Right atrium auricular region (tissue), 2 donors: ENCODE results near the gene CLN5. TPM values are rescaled to one million over a fixed set of nuclear protein-coding genes. Genes with fewer than 3 reads are reported as not detected.

ENCODE experiments used
- DNase-seq: peaks from one replicate; pipeline ENCODE4 v3.0.0-alpha.2; 2019; ENCODE audit warnings: low spot score
- H3K27ac ChIP-seq, 2 donors: fragments of 200-600 bp; sonication (generic); 1 replicate in 1 of 2; 2 replicates in 1 of 2; pipeline ENCODE4 v1.5.1; 2016 to 2019
- H3K27me3 ChIP-seq, 2 donors: fragments of 200-600 bp; sonication (generic); one replicate each; pipeline versions ENCODE4 v1.5.1 to v1.6.0; 2017 to 2019
- H3K36me3 ChIP-seq: fragments of 200-600 bp; sonication (generic); one replicate; pipeline ENCODE4 v1.5.1; 2016
- H3K4me1 ChIP-seq, 2 donors: fragments of 200-600 bp; sonication (generic); one replicate each; pipeline versions ENCODE4 v1.5.1 to v1.6.0; 2017 to 2019
- H3K4me3 ChIP-seq, 2 donors: fragments of 200-600 bp; sonication (generic); 1 replicate in 1 of 2; 2 replicates in 1 of 2; pipeline ENCODE4 v1.5.1; 2017 to 2019; ENCODE audit warnings: mild to moderate bottlenecking in 1 of 2, moderate library complexity in 1 of 2
- H3K9me3 ChIP-seq, 2 donors: fragments of 200-600 bp; sonication (generic); one replicate each; pipeline ENCODE4 v1.5.1; 2019
- total RNA-seq, 2 donors: library from RNA; depleted of rRNA; stranded (reverse); fragments of >200 nt; gene quantifications; one replicate each; pipeline ENCODE4 v1.1.0, GENCODE V29; 2016
- TF ChIP-seq, protein P1 (sequence below), 2 donors: fragments of 200-600 bp; sonication (generic); IDR thresholded peaks; one replicate each; pipeline ENCODE4 v1.5.1; 2019; ENCODE audit warnings: antibody characterized with exemption in 2 of 2

CLN5 gene
- total RNA-seq, 2 donors from 2014 or later = 15.8 to 18.4 TPM

DNA sequence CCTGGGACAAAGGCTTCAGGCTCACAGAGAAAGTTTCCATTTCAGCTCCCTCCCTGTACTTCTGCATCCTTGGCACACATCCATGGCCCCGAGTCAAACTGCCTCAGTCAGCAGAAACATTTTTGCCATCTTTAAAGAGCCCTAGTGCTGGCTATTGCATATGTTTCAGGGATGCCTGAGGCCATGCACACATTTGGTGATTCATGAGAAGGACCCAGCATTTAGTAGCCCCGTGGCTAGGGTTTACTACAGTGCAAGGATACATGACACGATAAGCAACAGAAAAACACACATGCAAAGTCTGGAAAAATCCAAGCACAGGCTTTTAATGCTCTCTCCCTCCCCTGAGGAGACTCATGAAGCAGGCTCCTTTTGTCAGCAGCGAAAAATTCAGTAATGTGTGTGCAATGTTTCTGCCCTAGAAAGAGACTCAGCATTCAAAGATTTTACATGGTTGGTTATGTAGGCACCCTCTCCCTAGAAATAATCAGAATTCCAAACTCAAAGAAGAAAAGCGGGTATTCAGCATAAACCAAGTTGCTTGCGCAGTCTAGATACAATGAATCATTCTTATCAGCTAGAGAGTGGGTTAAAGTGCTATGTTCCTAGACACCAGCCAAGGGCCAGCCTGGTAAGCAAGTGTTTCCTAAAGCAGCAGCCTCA is 26.0 kb upstream of the CLN5 start:
- Histone ChIP-seq H3K4me1 (peaks cover 0 to 10% of the 10 kb centered on the region in 2 donors), H3K4me3 (no peak overlapping the region), H3K36me3 (no peaks in the 10 kb centered on the region), H3K9me3 (no peaks in the 10 kb centered on the region), H3K27me3 (no peaks in the 10 kb centered on the region), H3K27ac (no peak overlapping the region)
- DNase-seq = peak; percentile 68
- TF ChIP-seq, protein P1, sequence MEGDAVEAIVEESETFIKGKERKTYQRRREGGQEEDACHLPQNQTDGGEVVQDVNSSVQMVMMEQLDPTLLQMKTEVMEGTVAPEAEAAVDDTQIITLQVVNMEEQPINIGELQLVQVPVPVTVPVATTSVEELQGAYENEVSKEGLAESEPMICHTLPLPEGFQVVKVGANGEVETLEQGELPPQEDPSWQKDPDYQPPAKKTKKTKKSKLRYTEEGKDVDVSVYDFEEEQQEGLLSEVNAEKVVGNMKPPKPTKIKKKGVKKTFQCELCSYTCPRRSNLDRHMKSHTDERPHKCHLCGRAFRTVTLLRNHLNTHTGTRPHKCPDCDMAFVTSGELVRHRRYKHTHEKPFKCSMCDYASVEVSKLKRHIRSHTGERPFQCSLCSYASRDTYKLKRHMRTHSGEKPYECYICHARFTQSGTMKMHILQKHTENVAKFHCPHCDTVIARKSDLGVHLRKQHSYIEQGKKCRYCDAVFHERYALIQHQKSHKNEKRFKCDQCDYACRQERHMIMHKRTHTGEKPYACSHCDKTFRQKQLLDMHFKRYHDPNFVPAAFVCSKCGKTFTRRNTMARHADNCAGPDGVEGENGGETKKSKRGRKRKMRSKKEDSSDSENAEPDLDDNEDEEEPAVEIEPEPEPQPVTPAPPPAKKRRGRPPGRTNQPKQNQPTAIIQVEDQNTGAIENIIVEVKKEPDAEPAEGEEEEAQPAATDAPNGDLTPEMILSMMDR (IDR thresholded peaks at IDR 0.05) = no peak

DNA sequence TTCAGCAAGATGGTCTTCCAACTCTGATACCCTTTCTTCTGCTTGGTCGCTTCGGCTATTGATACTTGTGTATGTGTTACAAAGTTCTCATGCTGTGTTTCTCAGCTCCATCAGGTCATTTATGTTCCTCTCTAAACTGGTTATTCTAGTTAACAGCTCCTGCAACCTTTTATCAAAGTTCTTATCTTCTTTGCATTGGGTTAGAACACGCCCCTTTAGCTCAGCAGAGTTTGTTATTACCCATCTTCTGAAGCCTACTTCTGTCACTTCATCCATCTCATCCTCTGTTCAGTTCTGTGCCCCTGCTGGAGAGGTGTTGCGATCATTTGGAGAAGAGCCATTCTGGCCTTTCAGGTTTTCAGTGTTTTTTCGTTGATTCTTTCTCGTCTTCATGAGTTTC is 24.9 kb upstream of the CLN5 start:
- TF ChIP-seq, protein P1 (IDR thresholded peaks at IDR 0.05) = no peak
- no peak for DNase-seq
- Histone ChIP-seq H3K27ac (no peak overlapping the region), H3K4me1 (peaks cover 0 to 10% of the 10 kb centered on the region in 2 donors), H3K36me3 (no peaks in the 10 kb centered on the region), H3K4me3 (no peak overlapping the region), H3K27me3 (no peaks in the 10 kb centered on the region), H3K9me3 (no peaks in the 10 kb centered on the region)

DNA sequence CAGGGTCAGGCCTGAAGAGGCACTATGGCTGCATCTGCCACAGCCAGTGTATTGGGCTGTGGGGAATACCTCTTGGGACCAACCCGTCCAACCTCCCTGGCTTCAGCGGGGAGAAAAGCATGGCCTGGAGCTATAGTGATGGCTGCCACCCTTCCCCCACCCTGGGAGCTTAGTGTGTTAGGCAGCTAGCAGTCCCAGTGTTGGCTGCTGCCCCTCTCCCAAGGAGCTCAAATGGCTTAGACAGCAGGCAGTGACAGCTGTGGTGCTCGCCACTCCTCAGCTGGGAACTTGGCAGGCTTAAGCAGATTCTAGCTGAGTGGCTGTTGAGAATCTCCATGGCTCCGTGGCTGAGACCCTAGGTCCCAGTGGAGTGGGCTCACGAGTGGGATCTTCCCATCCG is 23.8 kb upstream of the CLN5 start:
- H3K4me1 ChIP-seq = peaks cover 0 to 10% of the 10 kb centered on the region in 2 donors
- no peak overlapping the region for H3K4me3 ChIP-seq
- no peak overlapping the region for H3K27ac ChIP-seq
- H3K9me3 ChIP-seq = no peaks in the 10 kb centered on the region
- no peaks in the 10 kb centered on the region for H3K36me3 ChIP-seq
- no peak for DNase-seq
- TF ChIP-seq, protein P1 (IDR thresholded peaks at IDR 0.05) = no peak
- H3K27me3 ChIP-seq = no peaks in the 10 kb centered on the region

DNA sequence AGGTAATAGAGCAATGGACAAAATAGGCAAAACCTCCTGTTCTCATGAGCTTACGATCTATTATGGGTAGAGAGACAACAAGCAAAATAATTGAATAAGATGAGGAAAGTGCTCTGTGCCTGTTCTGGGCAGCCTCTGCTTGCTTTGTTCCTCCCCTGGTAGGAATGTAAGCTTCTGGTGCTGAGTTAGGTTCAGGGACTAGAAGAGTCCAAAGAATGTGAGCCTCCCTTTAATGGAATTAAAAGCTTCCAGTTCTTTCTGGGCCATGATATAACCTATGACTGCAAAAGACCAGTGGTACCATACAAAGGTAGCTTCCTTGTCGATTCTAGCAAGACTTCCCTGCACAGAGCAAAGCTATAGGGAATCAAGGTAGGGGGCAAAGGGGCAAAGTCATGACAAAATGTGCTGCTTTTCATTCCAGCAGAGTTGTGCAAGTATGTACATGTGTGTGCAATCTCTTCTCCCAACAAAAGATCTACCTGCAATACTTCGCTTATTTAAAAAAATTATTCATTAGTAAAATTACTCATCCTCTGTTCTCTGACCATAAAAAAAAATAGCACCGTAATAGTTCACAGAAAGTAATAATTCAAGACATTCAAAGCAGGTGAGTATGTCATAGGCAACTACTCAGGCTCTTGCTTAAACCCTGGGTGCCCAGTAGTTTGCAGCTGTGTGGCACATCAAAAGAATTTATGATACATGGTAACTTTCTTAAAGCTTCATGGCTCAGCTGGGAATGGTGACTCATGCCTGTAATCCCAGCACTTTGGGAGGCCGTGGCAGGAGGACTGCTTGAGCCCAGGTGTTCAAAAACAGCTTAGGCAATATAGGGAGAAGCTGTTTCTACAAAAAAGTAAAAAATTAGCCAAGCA is 22.2 kb upstream of the CLN5 start:
- Histone ChIP-seq H3K27ac (no peak overlapping the region), H3K27me3 (no peaks in the 10 kb centered on the region), H3K4me3 (no peak overlapping the region), H3K36me3 (no peaks in the 10 kb centered on the region), H3K9me3 (no peaks in the 10 kb centered on the region), H3K4me1 (peaks cover 0 to 10% of the 10 kb centered on the region in 2 donors)
- DNase-seq = no peak
- TF ChIP-seq, protein P1 (IDR thresholded peaks at IDR 0.05) = no peak

DNA sequence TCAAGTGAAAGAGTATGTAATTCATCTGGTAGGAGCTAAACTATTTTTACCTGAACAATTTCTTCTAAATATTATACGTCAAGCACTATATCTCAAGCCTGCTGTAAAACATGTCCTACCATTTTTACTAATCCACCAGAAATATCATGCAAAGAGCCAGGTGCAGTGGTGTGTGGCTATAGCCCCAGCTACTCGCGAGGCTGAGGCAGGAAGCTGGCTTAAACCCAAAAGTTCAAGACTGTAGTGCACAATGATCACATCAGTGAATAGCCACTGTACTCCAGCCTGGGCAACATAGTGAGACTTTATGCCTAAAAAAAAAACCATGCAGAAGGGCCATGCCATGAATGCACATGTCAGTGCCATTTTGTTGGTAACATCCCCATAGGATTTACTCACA is 20.7 kb upstream of the CLN5 start:
- Histone ChIP-seq H3K4me1 (peaks cover 0 to 2% of the 10 kb centered on the region in 2 donors), H3K27me3 (no peaks in the 10 kb centered on the region), H3K27ac (no peak overlapping the region), H3K4me3 (no peak overlapping the region), H3K9me3 (no peaks in the 10 kb centered on the region), H3K36me3 (no peaks in the 10 kb centered on the region)
- TF ChIP-seq, protein P1 (IDR thresholded peaks at IDR 0.05) = no peak
- no peak for DNase-seq
